Activated B cell treated with CpG ODN at 0.5 μM for 24 hours (primary cell): ENCODE data around the gene EPHA3. TPM values are rescaled to one million over a fixed set of nuclear protein-coding genes. Genes with fewer than 3 reads are reported as not detected.

Source experiments
- ATAC-seq: fragments of 200-7000 bp; cut with Tn5 transposase; one replicate; pipeline ENCODE4 v1.10.0; 2021; ENCODE audit warnings: low read depth, mild to moderate bottlenecking, moderate library complexity
- CTCF ChIA-PET: fragments of 350-600 bp; sonication (Branson Sonifier 250); formaldehyde crosslinking; loops from one replicate; lab custom pipeline; 2021; ENCODE audit warnings: antibody characterized with exemption; lab: Charles Lee
- POLR2A ChIA-PET: fragments of 350-600 bp; sonication (Branson Sonifier 250); formaldehyde crosslinking; loops from one replicate; lab custom pipeline; 2021; ENCODE audit warnings: antibody characterized with exemption; lab: Charles Lee
- DNase-seq: peaks from one replicate; pipeline ENCODE4 v3.0.0; 2022
- H3K27ac Mint-ChIP-seq: one replicate; pipeline ENCODE4 v1.8.0; 2020; ENCODE audit warnings: mixed read lengths
- H3K27me3 Mint-ChIP-seq: one replicate; pipeline ENCODE4 v1.8.0; 2021; ENCODE audit warnings: mixed read lengths
- H3K36me3 Mint-ChIP-seq: one replicate; pipeline ENCODE4 v1.8.0; 2021; ENCODE audit warnings: low read depth, mixed read lengths
- H3K4me1 Mint-ChIP-seq: one replicate; pipeline ENCODE4 v1.8.0; 2021; ENCODE audit warnings: mixed read lengths
- H3K4me3 Mint-ChIP-seq: one replicate; pipeline ENCODE4 v1.8.0; 2020; ENCODE audit warnings: mild to moderate bottlenecking, mixed read lengths
- H3K9me3 Mint-ChIP-seq: one replicate; pipeline ENCODE4 v1.8.0; 2020; ENCODE audit warnings: mixed read lengths
- CTCF ChIP-seq: fragments of 200-600 bp; IDR thresholded peaks from one replicate; pipeline ENCODE4 v1.8.0; 2022; ENCODE audit warnings: antibody characterized with exemption, mild to moderate bottlenecking
- intact Hi-C: fragments of 100-400 bp; cut with micrococcal nuclease; formaldehyde crosslinking; loops from one replicate; pipeline ENCODE4 v1.15.1; 2024
- total RNA-seq: library from RNA; stranded (reverse); gene quantifications from 2 replicates; pipeline ENCODE4 v1.2.3, GENCODE V29; 2022

Gene EPHA3
- total RNA-seq, 1 donor from 2014 or later = not detected

DNA sequence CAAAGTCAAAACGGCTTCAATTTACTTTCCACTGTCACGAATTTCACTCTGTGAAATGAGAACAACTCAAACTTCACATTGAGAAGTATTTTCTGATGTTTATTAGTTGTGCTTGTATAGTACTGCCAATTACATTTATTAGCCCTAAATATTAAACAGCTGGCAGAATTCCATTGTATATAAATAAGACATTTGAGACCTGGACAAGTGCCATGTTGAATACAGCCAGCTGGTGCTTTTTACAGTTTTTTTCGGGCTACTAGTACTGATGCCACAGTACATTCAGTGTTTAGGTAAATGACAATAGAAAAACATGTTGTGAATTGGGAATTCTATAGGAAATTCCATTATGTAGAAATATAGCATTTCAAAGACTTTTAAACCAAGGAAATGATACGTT lies 79.0 kb downstream of the EPHA3 start:
- ATAC-seq = no peak
- no peaks in the 10 kb centered on the region for H3K27me3 Mint-ChIP-seq
- ChIA-PET CTCF (no interaction called here), POLR2A (no interaction called here)
- no peak for TF ChIP-seq CTCF
- H3K4me1 Mint-ChIP-seq = no peaks in the 10 kb centered on the region
- H3K27ac Mint-ChIP-seq = no peak overlapping the region
- H3K9me3 Mint-ChIP-seq = no peaks in the 10 kb centered on the region
- H3K36me3 Mint-ChIP-seq = no peaks in the 10 kb centered on the region
- H3K4me3 Mint-ChIP-seq = no peak overlapping the region
- intact Hi-C loops = no loop called here
- DNase-seq = no peak

DNA sequence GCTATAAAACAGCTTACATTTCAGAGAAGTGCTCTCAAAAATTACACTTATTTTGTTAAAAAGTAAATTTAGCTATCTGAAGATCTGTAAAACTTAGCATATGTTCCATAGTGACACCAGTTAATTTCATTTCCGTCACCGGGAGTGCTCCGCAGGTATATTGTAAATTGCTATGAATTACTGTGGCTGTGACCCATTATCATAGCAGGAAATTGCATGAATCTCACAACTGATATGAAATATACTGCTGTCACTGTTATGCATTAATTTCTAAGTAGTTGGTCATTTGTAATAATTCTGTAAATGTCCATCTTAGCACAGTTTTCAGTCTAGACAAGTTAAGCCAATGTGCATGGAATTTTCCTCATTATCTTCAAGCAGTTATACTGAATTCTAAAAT lies 91.2 kb downstream of the EPHA3 start:
- ChIA-PET POLR2A (no interaction called here), CTCF (no interaction called here)
- H3K27me3 Mint-ChIP-seq = no peaks in the 10 kb centered on the region
- no peak for TF ChIP-seq CTCF
- H3K4me1 Mint-ChIP-seq = no peaks in the 10 kb centered on the region
- H3K36me3 Mint-ChIP-seq = no peaks in the 10 kb centered on the region
- no peak overlapping the region for H3K4me3 Mint-ChIP-seq
- DNase-seq (no peak), ATAC-seq (no peak)
- no peaks in the 10 kb centered on the region for H3K9me3 Mint-ChIP-seq
- intact Hi-C loops = no loop called here
- no peak overlapping the region for H3K27ac Mint-ChIP-seq

DNA sequence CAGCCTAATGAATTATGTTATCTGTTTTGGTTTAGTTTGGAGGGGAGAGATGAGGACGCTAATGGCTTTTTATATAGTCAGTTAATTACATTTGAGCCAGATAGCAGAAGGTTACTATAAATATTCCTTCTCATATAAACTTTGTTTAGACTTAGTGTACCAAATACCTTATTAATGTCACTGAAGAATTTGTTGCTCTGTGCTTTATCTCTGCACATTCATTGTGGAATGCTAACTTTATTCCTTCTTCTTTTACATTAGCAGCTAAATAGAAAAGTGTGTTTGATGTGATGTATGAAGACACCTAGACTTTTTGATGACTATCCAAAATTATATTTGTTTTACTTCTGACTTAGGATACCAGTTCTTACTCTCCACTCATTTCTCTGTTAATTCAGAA lies 105.2 kb downstream of the EPHA3 start:
- ATAC-seq (no peak), DNase-seq (no peak)
- no peak overlapping the region for H3K27ac Mint-ChIP-seq
- no peak for TF ChIP-seq CTCF
- no peak overlapping the region for H3K4me3 Mint-ChIP-seq
- CTCF ChIA-PET = no interaction called here
- no peaks in the 10 kb centered on the region for H3K4me1 Mint-ChIP-seq
- peaks cover 2% of the 10 kb centered on the region for H3K9me3 Mint-ChIP-seq
- POLR2A ChIA-PET = no interaction called here
- no peaks in the 10 kb centered on the region for H3K36me3 Mint-ChIP-seq
- intact Hi-C loops = no loop called here
- no peaks in the 10 kb centered on the region for H3K27me3 Mint-ChIP-seq

DNA sequence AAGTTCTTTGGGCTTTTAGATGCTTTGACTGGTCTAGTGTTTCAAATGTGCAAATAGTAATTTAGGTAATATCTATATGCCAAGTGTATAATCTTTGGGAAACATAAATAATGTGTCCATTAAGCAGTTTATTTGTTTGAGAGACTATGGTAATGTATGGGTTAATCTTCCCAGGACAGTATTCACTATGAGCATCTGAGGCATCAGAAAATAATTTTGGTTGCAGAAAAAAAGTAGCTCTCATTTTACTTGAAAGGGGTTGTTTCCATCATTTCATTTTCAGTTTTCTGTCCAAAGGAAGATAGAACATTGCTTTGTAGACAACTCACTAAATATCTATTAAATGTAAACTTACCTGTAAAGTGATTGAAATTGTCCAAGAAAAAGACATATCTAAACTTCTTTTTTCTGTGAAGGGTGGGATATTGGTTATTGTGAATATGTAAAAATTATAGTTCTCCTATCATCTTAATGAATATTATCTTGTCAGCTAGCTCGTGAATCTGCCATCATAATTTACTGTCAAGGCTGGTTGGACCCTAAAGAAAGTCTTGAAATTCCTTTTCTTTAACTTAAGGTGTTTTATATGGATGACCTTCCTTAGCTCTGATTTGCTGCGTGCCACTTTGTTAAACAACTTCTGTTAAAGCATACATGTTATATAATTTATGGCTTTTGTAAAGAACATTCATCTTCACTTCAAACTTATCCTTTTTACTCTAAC lies 108.8 kb downstream of the EPHA3 start:
- ChIA-PET POLR2A (no interaction called here), CTCF (no interaction called here)
- intact Hi-C loops = no loop called here
- DNase-seq = no peak
- no peak overlapping the region for H3K27ac Mint-ChIP-seq
- no peak for TF ChIP-seq CTCF
- H3K4me3 Mint-ChIP-seq = no peak overlapping the region
- H3K36me3 Mint-ChIP-seq = no peaks in the 10 kb centered on the region
- no peak for ATAC-seq
- no peaks in the 10 kb centered on the region for H3K9me3 Mint-ChIP-seq
- H3K27me3 Mint-ChIP-seq = no peaks in the 10 kb centered on the region
- H3K4me1 Mint-ChIP-seq = no peaks in the 10 kb centered on the region

- intact Hi-C loops = no loop called here
- DNase-seq (no peak), ATAC-seq (no peak)
- Mint-ChIP-seq H3K27me3 (no peaks in the 10 kb centered on the region), H3K27ac (no peak overlapping the region), H3K4me1 (no peaks in the 10 kb centered on the region), H3K9me3 (no peaks in the 10 kb centered on the region), H3K4me3 (no peak overlapping the region), H3K36me3 (no peaks in the 10 kb centered on the region)
- ChIA-PET CTCF (no interaction called here), POLR2A (no interaction called here)
- no peak for TF ChIP-seq CTCF
Observed at GRCh38 chr3:89217148-89217685, 109.8 kb downstream of the EPHA3 start.
